ENCODE results near the gene CAPNS2.

DNA sequence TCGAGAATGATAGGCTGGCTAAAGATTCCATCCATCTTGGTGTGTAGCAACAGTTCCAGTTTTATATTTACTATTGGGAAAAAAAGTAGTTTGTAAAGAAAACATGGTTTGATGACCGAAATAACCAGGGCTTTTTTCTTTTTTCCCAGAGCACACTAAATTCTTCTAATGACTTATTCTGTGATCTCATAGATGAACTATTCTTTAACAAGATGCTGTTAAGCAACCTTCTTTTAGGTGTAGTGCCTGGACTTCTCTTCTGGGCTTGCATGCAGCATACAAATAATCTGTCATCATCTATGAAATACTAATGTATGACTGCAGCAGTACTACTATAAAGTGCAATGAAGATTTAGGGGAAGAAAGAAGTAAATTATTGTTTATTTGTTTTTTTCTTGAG lies 11.0 kb upstream of the CAPNS2 start:
- no peak for TF ChIP-seq POLR2A (IDR thresholded peaks at IDR 0.05)
- TF ChIP-seq, protein P1, sequence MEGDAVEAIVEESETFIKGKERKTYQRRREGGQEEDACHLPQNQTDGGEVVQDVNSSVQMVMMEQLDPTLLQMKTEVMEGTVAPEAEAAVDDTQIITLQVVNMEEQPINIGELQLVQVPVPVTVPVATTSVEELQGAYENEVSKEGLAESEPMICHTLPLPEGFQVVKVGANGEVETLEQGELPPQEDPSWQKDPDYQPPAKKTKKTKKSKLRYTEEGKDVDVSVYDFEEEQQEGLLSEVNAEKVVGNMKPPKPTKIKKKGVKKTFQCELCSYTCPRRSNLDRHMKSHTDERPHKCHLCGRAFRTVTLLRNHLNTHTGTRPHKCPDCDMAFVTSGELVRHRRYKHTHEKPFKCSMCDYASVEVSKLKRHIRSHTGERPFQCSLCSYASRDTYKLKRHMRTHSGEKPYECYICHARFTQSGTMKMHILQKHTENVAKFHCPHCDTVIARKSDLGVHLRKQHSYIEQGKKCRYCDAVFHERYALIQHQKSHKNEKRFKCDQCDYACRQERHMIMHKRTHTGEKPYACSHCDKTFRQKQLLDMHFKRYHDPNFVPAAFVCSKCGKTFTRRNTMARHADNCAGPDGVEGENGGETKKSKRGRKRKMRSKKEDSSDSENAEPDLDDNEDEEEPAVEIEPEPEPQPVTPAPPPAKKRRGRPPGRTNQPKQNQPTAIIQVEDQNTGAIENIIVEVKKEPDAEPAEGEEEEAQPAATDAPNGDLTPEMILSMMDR (IDR thresholded peaks at IDR 0.05): no peak
